Activated T-helper 1 cell treated with Interleukin-2 at 50 U/mL for 16 hours (primary cell): ENCODE data around the gene RCBTB2.

ENCODE experiments used
- DNase-seq: peaks from one replicate; pipeline ENCODE4 v3.0.0-alpha.2; 2020; ENCODE audit warnings: low read depth

The RCBTB2 gene

GRCh38 chr13:48449656-48450055 lies 83.2 kb downstream of the RCBTB2 start:
- DNase-seq: no peak

- DNase-seq: no peak
Measured at GRCh38 chr13:48448959-48449614, 83.8 kb downstream of the RCBTB2 start.

- no peak for DNase-seq
Measured at GRCh38 chr13:48448285-48448958, 84.5 kb downstream of the RCBTB2 start.

DNA sequence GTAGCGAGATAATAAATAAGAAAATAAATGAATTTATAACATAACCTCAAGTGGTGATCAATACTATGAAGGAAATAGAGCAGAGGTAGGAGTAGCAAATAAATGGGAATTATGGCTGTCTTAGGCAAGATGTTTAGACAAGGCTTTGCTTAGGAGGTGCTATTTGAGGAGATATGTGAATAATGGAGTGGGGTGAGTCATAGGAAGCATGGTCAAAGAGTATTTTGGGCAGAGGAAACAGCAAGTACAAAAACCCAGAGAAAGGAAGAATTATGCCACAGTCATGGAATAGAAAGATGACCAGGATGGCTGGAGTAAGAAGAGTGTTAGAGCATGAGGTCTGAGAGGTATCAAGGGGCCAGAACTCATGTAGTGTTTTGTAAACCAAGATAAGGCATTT lies 86.4 kb downstream of the RCBTB2 start:
- no peak for DNase-seq

- no peak for DNase-seq
Measured at GRCh38 chr13:48443442-48444208, 89.3 kb downstream of the RCBTB2 start.
